Glutamatergic neuron (in vitro differentiated cells): ENCODE data around the gene MECR. TPM values are rescaled to one million over a fixed set of nuclear protein-coding genes. Genes with fewer than 3 reads are reported as not detected.

ENCODE experiments used
- DNase-seq: peaks from one replicate; pipeline ENCODE4 v3.0.0; 2022
- H3K27ac Mint-ChIP-seq: one replicate; pipeline ENCODE4 v1.8.0; 2020; ENCODE audit warnings: mild to moderate bottlenecking, mixed read lengths, inconsistent platforms; ENCODE audit not compliant: unreplicated experiment
- H3K27me3 Mint-ChIP-seq: one replicate; pipeline ENCODE4 v1.8.0; 2020; ENCODE audit warnings: mild to moderate bottlenecking, moderate library complexity, mixed read lengths, inconsistent platforms; ENCODE audit not compliant: unreplicated experiment
- H3K36me3 Mint-ChIP-seq: one replicate; pipeline ENCODE4 v1.8.0; 2020; ENCODE audit warnings: mild to moderate bottlenecking, mixed read lengths, inconsistent platforms; ENCODE audit not compliant: unreplicated experiment
- H3K4me1 Mint-ChIP-seq: one replicate; pipeline ENCODE4 v1.8.0; 2020; ENCODE audit warnings: mild to moderate bottlenecking, low read depth, mixed read lengths, inconsistent platforms; ENCODE audit not compliant: unreplicated experiment
- H3K4me3 Mint-ChIP-seq: one replicate; pipeline ENCODE4 v1.8.0; 2020; ENCODE audit warnings: mild to moderate bottlenecking, mixed read lengths, inconsistent platforms; ENCODE audit not compliant: unreplicated experiment
- H3K9me3 Mint-ChIP-seq: one replicate; pipeline ENCODE4 v1.8.0; 2020; ENCODE audit warnings: mild to moderate bottlenecking, moderate library complexity, mixed read lengths, inconsistent platforms; ENCODE audit not compliant: unreplicated experiment
- total RNA-seq: library from RNA; stranded (reverse); fragmentation: NEBNext Ultra II Directional; extraction: Animal tissue kit (Norgen Biotek cat#: 25700); gene quantifications from one replicate; pipeline ENCODE4 v1.2.1, GENCODE V29; 2021; ENCODE audit not compliant: unreplicated experiment
- TF ChIP-seq, protein P1 (sequence below): fragments of 200-600 bp; sonication (generic); IDR thresholded peaks from one replicate; pipeline ENCODE4 v1.5.0; 2021; ENCODE audit not compliant: partially characterized antibody, unreplicated experiment

MECR gene
- total RNA-seq, 1 donor from 2014 or later: 21.4 TPM

DNA sequence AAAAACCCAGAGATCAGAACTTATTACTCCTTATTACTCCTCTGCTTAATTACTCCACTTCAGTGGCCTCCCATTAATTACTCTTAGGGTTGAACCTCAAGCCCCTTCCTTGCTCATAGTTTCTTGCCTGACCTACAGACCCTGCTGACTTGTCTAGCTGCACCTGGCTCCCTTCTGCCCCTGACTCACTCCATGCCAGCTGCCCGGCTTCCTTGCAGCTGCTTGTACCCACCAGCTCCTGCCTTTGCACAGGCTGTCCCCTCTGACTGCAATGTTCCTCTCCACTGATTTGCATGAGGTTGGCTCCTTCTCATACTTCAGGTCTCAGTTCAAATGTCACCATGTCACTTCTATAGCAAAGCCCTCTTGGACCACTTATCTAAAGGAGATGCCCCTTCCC lies 3.7 kb upstream of the MECR start:
- TF ChIP-seq, protein P1, sequence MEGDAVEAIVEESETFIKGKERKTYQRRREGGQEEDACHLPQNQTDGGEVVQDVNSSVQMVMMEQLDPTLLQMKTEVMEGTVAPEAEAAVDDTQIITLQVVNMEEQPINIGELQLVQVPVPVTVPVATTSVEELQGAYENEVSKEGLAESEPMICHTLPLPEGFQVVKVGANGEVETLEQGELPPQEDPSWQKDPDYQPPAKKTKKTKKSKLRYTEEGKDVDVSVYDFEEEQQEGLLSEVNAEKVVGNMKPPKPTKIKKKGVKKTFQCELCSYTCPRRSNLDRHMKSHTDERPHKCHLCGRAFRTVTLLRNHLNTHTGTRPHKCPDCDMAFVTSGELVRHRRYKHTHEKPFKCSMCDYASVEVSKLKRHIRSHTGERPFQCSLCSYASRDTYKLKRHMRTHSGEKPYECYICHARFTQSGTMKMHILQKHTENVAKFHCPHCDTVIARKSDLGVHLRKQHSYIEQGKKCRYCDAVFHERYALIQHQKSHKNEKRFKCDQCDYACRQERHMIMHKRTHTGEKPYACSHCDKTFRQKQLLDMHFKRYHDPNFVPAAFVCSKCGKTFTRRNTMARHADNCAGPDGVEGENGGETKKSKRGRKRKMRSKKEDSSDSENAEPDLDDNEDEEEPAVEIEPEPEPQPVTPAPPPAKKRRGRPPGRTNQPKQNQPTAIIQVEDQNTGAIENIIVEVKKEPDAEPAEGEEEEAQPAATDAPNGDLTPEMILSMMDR: no peak
- Mint-ChIP-seq H3K36me3 (peaks cover 6% of the 10 kb centered on the region), H3K4me1 (peaks cover 18% of the 10 kb centered on the region), H3K9me3 (peaks cover 15% of the 10 kb centered on the region), H3K27me3 (peaks cover 11% of the 10 kb centered on the region), H3K4me3 (no peak overlapping the region), H3K27ac (no peak overlapping the region)
- DNase-seq: no peak

DNA sequence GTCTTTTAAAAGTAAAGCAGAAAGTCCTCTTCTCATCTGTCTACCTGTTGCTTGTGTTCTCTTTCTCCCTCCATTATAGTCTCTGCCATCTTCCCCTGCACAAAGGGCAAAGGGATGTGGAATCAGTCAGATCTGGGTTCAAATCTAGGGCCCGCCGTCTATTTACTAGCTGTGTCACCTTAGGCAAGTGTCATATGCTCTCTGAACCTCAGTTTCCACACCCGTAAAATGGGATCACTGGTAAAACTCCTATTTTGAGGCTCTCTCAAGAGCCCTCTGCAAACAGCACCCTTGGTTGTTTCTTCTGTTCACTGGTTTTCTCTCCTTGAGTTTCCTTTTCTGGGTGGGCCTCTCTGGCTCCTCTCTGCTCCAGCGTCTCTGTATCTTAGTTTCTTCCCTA lies 3.0 kb upstream of the MECR start:
- DNase-seq: no peak
- H3K27me3 Mint-ChIP-seq: peaks cover 11% of the 10 kb centered on the region
- H3K4me3 Mint-ChIP-seq: peak overlapping the region; percentile 47
- peaks cover 16% of the 10 kb centered on the region for H3K9me3 Mint-ChIP-seq
- no peak overlapping the region for H3K27ac Mint-ChIP-seq
- TF ChIP-seq, protein P1: no peak
- H3K36me3 Mint-ChIP-seq: peaks cover 6% of the 10 kb centered on the region
- peaks cover 12% of the 10 kb centered on the region for H3K4me1 Mint-ChIP-seq

DNA sequence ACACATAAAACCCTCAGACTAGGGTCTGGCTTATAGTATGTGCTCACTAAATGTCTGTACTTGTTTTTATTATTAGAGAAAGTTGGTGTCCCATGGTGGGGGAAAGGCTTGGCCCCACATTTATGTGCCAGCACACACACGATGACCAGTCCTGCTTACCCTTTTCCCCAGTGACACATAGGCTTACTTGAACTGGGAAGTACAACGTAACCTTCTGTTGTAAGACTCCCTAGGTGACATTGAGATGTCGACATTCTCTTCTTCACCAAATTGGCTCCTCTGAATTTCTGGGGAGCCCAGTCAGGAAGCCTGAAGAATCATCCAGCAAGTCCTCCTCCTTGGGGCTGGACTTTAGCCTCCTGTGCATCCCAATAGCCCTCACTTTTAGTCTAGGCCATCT lies 1.7 kb upstream of the MECR start:
- Mint-ChIP-seq H3K4me1 (peaks cover 10% of the 10 kb centered on the region), H3K9me3 (peaks cover 14% of the 10 kb centered on the region), H3K27me3 (peaks cover 11% of the 10 kb centered on the region), H3K4me3 (no peak overlapping the region), H3K36me3 (peaks cover 6% of the 10 kb centered on the region), H3K27ac (no peak overlapping the region)
- DNase-seq: no peak
- TF ChIP-seq, protein P1: no peak

DNA sequence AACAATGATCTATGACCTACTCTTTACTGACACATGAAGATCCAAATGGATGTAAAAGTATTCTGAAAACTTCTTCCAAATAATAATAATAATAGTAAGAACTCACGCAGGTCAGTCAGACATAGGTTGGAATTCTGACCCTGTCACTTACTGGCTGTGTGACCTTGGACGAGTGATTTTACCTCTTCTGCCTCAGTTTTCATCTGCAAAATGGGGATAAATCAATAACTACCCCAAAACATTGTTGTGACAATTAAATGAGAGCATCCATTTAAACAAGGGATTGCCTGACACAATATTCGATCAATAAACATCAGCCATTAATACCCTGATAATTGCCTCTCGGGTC lies 556 bp downstream of the MECR start:
- Mint-ChIP-seq H3K27ac (peak overlapping the region; percentile 84), H3K9me3 (peaks cover 7% of the 10 kb centered on the region), H3K36me3 (no peaks in the 10 kb centered on the region), H3K27me3 (peaks cover 3% of the 10 kb centered on the region), H3K4me1 (peaks cover 4% of the 10 kb centered on the region), H3K4me3 (peak overlapping the region; percentile 98)
- TF ChIP-seq, protein P1: no peak
- no peak for DNase-seq

DNA sequence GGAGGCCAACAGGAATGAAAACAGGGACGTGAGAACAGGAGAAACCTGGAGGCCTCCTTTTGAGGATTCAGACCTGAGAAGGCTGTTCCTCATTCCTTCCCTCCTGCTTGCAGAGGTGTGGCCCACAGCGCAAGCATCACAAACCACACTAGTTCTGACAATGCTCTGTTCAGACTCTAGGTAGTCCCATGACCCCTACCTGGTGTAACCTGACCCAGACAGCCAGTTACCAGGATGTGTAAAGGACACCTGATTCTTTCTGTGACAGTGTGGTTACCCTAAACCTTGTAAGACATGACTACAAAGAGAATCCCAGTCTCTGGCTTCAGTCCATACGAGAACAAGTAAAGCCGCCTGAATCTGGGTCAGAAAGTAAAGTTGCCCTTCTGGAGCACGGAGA lies 3.2 kb downstream of the MECR start:
- H3K27ac Mint-ChIP-seq: no peak overlapping the region

More for the DNA sequence above, 3.2 kb downstream of the MECR start:
- Mint-ChIP-seq H3K4me3 (no peak overlapping the region), H3K9me3 (peaks cover 5% of the 10 kb centered on the region), H3K36me3 (no peaks in the 10 kb centered on the region), H3K4me1 (peaks cover 7% of the 10 kb centered on the region), H3K27me3 (peaks cover 3% of the 10 kb centered on the region)
- TF ChIP-seq, protein P1: no peak
- no peak for DNase-seq
